ENCODE data around the gene TDRKH.
"Not testable (repeated sequence)": the region's sequence is repeated elsewhere in the genome, so short reads cannot be mapped to it uniquely, and the experiment has no call there.

Gene TDRKH

GRCh38 chr1:151787689-151788088 is 2.6 kb downstream of the TDRKH start:
- peaks cover 17% of the 10 kb centered on the region for H3K4me1 ChIP-seq (ENCODE audit: insufficient read depth, low read length, poor library complexity, severe bottlenecking)
- H3K9me2 ChIP-seq (replicated peaks; ENCODE audit: low read depth, low read length): no peaks in the 10 kb centered on the region

GRCh38 chr1:151783796-151784195 is 6.5 kb downstream of the TDRKH start:
- TF ChIP-seq, protein P1, sequence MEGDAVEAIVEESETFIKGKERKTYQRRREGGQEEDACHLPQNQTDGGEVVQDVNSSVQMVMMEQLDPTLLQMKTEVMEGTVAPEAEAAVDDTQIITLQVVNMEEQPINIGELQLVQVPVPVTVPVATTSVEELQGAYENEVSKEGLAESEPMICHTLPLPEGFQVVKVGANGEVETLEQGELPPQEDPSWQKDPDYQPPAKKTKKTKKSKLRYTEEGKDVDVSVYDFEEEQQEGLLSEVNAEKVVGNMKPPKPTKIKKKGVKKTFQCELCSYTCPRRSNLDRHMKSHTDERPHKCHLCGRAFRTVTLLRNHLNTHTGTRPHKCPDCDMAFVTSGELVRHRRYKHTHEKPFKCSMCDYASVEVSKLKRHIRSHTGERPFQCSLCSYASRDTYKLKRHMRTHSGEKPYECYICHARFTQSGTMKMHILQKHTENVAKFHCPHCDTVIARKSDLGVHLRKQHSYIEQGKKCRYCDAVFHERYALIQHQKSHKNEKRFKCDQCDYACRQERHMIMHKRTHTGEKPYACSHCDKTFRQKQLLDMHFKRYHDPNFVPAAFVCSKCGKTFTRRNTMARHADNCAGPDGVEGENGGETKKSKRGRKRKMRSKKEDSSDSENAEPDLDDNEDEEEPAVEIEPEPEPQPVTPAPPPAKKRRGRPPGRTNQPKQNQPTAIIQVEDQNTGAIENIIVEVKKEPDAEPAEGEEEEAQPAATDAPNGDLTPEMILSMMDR (conservative IDR thresholded peaks at IDR 0.05; ENCODE audit: low read length): no peak
- no peak for TF ChIP-seq EZH2phosphoT487 (IDR thresholded peaks at IDR 0.05; ENCODE audit: borderline replicate concordance)
- Histone ChIP-seq H3K36me3 (ENCODE audit: insufficient read depth, low read length) (no peaks in the 10 kb centered on the region), H3K4me1 (ENCODE audit: insufficient read depth, low read length, poor library complexity, severe bottlenecking) (no peaks in the 10 kb centered on the region), H3K9ac (ENCODE audit: low read depth, low read length, poor library complexity, severe bottlenecking) (no peak overlapping the region), H4K20me1 (ENCODE audit: insufficient read depth, low read length, poor library complexity, severe bottlenecking) (no peaks in the 10 kb centered on the region), H3K4me2 (ENCODE audit: low read depth, low read length, poor library complexity, severe bottlenecking) (no peak overlapping the region), H3K27me3 (ENCODE audit: insufficient read depth, low read length, poor library complexity, severe bottlenecking) (no peaks in the 10 kb centered on the region), H3K79me2 (ENCODE audit: insufficient read depth, low read length) (no peaks in the 10 kb centered on the region), H3K9me2 (replicated peaks; ENCODE audit: low read depth, low read length) (no peaks in the 10 kb centered on the region), H3K4me3 (ENCODE audit: low read length, poor library complexity, severe bottlenecking) (no peak overlapping the region), H3F3A (ENCODE audit: low read depth) (no peaks in the 10 kb centered on the region), H2AFZ (ENCODE audit: low read length) (no peak overlapping the region), H3K9me3 (ENCODE audit: insufficient read depth, low read depth, low read length) (no peaks in the 10 kb centered on the region)

More at GRCh38 chr1:151787689-151788088, 2.6 kb downstream of the TDRKH start:
- Histone ChIP-seq H4K20me1 (ENCODE audit: insufficient read depth, low read length, poor library complexity, severe bottlenecking) (no peaks in the 10 kb centered on the region), H2AFZ (ENCODE audit: low read length) (no peak overlapping the region), H3K9me3 (ENCODE audit: insufficient read depth, low read depth, low read length) (no peaks in the 10 kb centered on the region), H3K27me3 (ENCODE audit: insufficient read depth, low read length, poor library complexity, severe bottlenecking) (no peaks in the 10 kb centered on the region), H3K4me3 (ENCODE audit: low read length, poor library complexity, severe bottlenecking) (no peak overlapping the region), H3K36me3 (ENCODE audit: insufficient read depth, low read length) (no peaks in the 10 kb centered on the region), H3K4me2 (ENCODE audit: low read depth, low read length, poor library complexity, severe bottlenecking) (no peak overlapping the region), H3K79me2 (ENCODE audit: insufficient read depth, low read length) (peaks cover 9% of the 10 kb centered on the region; the same call in 1 of the 2 replicates), H3F3A (ENCODE audit: low read depth) (no peaks in the 10 kb centered on the region), H3K9ac (ENCODE audit: low read depth, low read length, poor library complexity, severe bottlenecking) (no peak overlapping the region)
- no peak for TF ChIP-seq EZH2phosphoT487 (IDR thresholded peaks at IDR 0.05; ENCODE audit: borderline replicate concordance)
- TF ChIP-seq, protein P1 (conservative IDR thresholded peaks at IDR 0.05; ENCODE audit: low read length): no peak

- no peak overlapping the region for H2AFZ ChIP-seq (ENCODE audit: low read length)
- H3K27me3 ChIP-seq (ENCODE audit: insufficient read depth, low read length, poor library complexity, severe bottlenecking): no peaks in the 10 kb centered on the region
- no peaks in the 10 kb centered on the region for H3K9me2 ChIP-seq (replicated peaks; ENCODE audit: low read depth, low read length)
- no peaks in the 10 kb centered on the region for H3K79me2 ChIP-seq (ENCODE audit: insufficient read depth, low read length)
- no peaks in the 10 kb centered on the region for H4K20me1 ChIP-seq (ENCODE audit: insufficient read depth, low read length, poor library complexity, severe bottlenecking)
- no peak overlapping the region for H3K4me3 ChIP-seq (ENCODE audit: low read length, poor library complexity, severe bottlenecking)
- H3K36me3 ChIP-seq (ENCODE audit: insufficient read depth, low read length): no peaks in the 10 kb centered on the region; the same call in 1 of the 2 replicates
- no peaks in the 10 kb centered on the region for H3F3A ChIP-seq (ENCODE audit: low read depth)
- H3K4me1 ChIP-seq (ENCODE audit: insufficient read depth, low read length, poor library complexity, severe bottlenecking): no peaks in the 10 kb centered on the region
- H3K9me3 ChIP-seq (ENCODE audit: insufficient read depth, low read depth, low read length): no peaks in the 10 kb centered on the region
- no peak overlapping the region for H3K9ac ChIP-seq (ENCODE audit: low read depth, low read length, poor library complexity, severe bottlenecking)
- H3K4me2 ChIP-seq (ENCODE audit: low read depth, low read length, poor library complexity, severe bottlenecking): no peak overlapping the region
- no peak for TF ChIP-seq EZH2phosphoT487 (IDR thresholded peaks at IDR 0.05; ENCODE audit: borderline replicate concordance)
- TF ChIP-seq, protein P1 (conservative IDR thresholded peaks at IDR 0.05; ENCODE audit: low read length): no peak
Measured at GRCh38 chr1:151782741-151783140, 7.6 kb downstream of the TDRKH start.

DNA sequence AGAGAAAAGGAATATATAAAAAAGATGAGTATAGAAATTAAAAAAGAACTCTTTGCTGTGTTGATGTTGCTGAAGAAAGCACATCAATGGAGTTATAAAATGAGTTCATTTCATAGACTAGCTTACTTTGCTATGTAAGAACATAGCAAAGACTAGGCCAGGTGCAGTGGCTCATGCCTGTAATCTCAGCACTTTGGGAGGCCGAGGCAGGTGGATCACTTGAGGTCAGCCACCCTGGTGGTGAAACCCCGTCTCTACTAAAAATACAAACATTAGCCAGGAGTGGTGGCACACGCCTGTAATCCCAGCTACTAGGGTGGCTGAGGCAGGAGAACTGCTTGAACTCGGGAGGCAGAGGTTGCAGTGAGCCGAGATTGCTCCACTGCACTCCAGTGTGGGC is 8.3 kb downstream of the TDRKH start:
- H3K9me3 ChIP-seq (ENCODE audit: insufficient read depth, low read depth, low read length); H3K9ac ChIP-seq (ENCODE audit: low read depth, low read length, poor library complexity, severe bottlenecking); H3K4me2 ChIP-seq (ENCODE audit: low read depth, low read length, poor library complexity, severe bottlenecking): not testable (repeated sequence)

DNA sequence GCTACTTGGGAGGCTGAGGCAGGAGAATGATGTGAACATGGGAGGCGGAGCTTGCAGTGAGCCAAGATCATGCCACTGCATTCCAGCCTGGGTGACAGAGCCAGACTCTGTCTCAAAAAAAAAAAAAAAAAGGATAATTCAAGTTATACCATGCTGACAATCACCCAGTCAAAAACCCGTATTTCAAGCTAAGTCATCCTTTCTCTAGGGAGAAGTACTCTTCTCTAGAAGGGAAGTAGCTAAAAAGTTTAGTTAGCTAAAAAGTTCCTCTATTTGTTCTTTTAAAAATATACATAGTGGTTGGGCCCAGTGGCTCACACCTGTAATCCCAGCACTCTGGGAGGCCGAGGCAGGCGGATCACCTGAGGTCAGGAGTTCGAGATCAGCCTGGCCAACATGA is 9.6 kb downstream of the TDRKH start:
- not testable (repeated sequence) for H4K20me1 ChIP-seq (ENCODE audit: insufficient read depth, low read length, poor library complexity, severe bottlenecking); H3K9me2 ChIP-seq (replicated peaks; ENCODE audit: low read depth, low read length); H3F3A ChIP-seq (ENCODE audit: low read depth); H3K36me3 ChIP-seq (ENCODE audit: insufficient read depth, low read length); H3K4me1 ChIP-seq (ENCODE audit: insufficient read depth, low read length, poor library complexity, severe bottlenecking); H2AFZ ChIP-seq (ENCODE audit: low read length); H3K4me3 ChIP-seq (ENCODE audit: low read length, poor library complexity, severe bottlenecking); H3K79me2 ChIP-seq (ENCODE audit: insufficient read depth, low read length); H3K27me3 ChIP-seq (ENCODE audit: insufficient read depth, low read length, poor library complexity, severe bottlenecking); H3K9me3 ChIP-seq (ENCODE audit: insufficient read depth, low read depth, low read length); H3K4me2 ChIP-seq (ENCODE audit: low read depth, low read length, poor library complexity, severe bottlenecking); H3K9ac ChIP-seq (ENCODE audit: low read depth, low read length, poor library complexity, severe bottlenecking)

More for the DNA sequence above, 8.3 kb downstream of the TDRKH start:
- not testable (repeated sequence) for H4K20me1 ChIP-seq (ENCODE audit: insufficient read depth, low read length, poor library complexity, severe bottlenecking); H2AFZ ChIP-seq (ENCODE audit: low read length); H3K79me2 ChIP-seq (ENCODE audit: insufficient read depth, low read length); H3K36me3 ChIP-seq (ENCODE audit: insufficient read depth, low read length); H3K9me2 ChIP-seq (replicated peaks; ENCODE audit: low read depth, low read length); H3K27me3 ChIP-seq (ENCODE audit: insufficient read depth, low read length, poor library complexity, severe bottlenecking); H3K4me3 ChIP-seq (ENCODE audit: low read length, poor library complexity, severe bottlenecking); H3K4me1 ChIP-seq (ENCODE audit: insufficient read depth, low read length, poor library complexity, severe bottlenecking); H3F3A ChIP-seq (ENCODE audit: low read depth)

All from Loucy (cell line).